Measurements from ENCODE around the gene OTX1. TPM values are rescaled to one million over a fixed set of nuclear protein-coding genes. Genes with fewer than 3 reads are reported as not detected.

The OTX1 gene
- total and polyA plus RNA-seq, 2 of the 8 experiments (the other 6 are each of a cell fraction or from before 2014, with no cell fraction given) = 0.24 to 3.3 TPM

DNA sequence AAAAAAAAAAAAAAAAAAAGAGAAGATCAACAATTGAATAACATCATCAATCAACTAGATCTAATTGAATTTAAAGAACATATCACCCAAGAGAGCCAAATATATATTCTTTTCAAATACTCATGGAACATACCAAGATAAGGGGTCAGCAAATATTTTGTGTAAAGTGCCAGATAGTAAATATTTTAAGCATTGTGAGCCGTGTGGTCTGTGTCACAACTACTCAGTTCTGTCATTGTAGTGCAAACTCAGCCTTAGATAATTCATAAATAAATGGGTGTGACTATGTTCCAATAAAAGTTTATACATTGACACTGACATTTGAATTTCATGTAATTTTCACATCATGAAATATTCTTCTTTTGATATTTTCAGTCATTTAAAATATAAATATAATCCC, 45.9 kb downstream of the OTX1 start:
- no peaks in the 10 kb centered on the region for H3K36me3 ChIP-seq (ENCODE audit: control insufficient read depth in 2 of 4, insufficient read depth in 4 of 4, low read length in 3 of 4)
- H3K4me1 ChIP-seq (replicated peaks in 1 of 4; ENCODE audit: control insufficient read depth in 3 of 4, insufficient read depth in 4 of 4, low read length in 3 of 4) = no peaks in the 10 kb centered on the region
- ChIA-PET CTCF (ENCODE audit: partially characterized antibody) (no interaction called here), POLR2A (ENCODE audit: partially characterized antibody) (no interaction called here)
- no peak overlapping the region for H3K14ac ChIP-seq (ENCODE audit: insufficient read length)
- no peaks in the 10 kb centered on the region for H3K9me3 ChIP-seq (ENCODE audit: insufficient read depth in 2 of 2, low read depth in 1 of 2, low read length in 1 of 2)
- WGBS, 2 experiments (ENCODE audit: extremely low coverage in 1 of 2, insufficient coverage in 1 of 2, insufficient read length in 1 of 2, insufficient replicate concordance in 2 of 2, low coverage in 1 of 2, low lambda C conversion rate in 2 of 2, missing lambda C conversion rate in 1 of 2) = 79% methylated on average over 1 of the region's 1 CpG; no CpG with 5 or more reads in 1 of the 2 experiments
- no peak overlapping the region for H2AK5ac ChIP-seq (ENCODE audit: low read depth, low read length)
- no peak overlapping the region for H3K4me3 ChIP-seq (ENCODE audit: extremely low read depth in 1 of 4, insufficient read depth in 2 of 4, low read depth in 3 of 4, low read length in 4 of 4)
- no peaks in the 10 kb centered on the region for H3K27me3 ChIP-seq (replicated peaks in 1 of 4; ENCODE audit: control insufficient read depth in 3 of 4, extremely low read depth in 1 of 4, insufficient read depth in 3 of 4, low read length in 3 of 4)
- H3K56ac ChIP-seq (replicated peaks; ENCODE audit: insufficient read length, low read depth, low read length) = no peak overlapping the region
- no peak overlapping the region for H4K91ac ChIP-seq (replicated peaks; ENCODE audit: insufficient read length, low read length)
- no peak overlapping the region for H2BK5ac ChIP-seq (ENCODE audit: low read depth, low read length)
- DNase-seq (ENCODE audit: low read depth in 1 of 2, low spot score in 2 of 2) (no peak), FAIRE-seq (no peak)
- no peak overlapping the region for H2BK12ac ChIP-seq (ENCODE audit: low read depth, low read length)
- H3K4me2 ChIP-seq (ENCODE audit: insufficient read depth in 1 of 2, low read depth in 2 of 2, low read length in 2 of 2) = no peak overlapping the region
- H2BK120ac ChIP-seq (replicated peaks; ENCODE audit: low read depth, low read length) = no peak overlapping the region
- H2BK15ac ChIP-seq (ENCODE audit: low read length) = no peak overlapping the region
- H3K79me2 ChIP-seq (ENCODE audit: control insufficient read depth in 1 of 2, insufficient read depth in 2 of 2, low read length in 2 of 2) = no peaks in the 10 kb centered on the region
- no peak overlapping the region for H4K8ac ChIP-seq (ENCODE audit: extremely low read depth, insufficient read depth, low read length)
- no peaks in the 10 kb centered on the region for H3K23me2 ChIP-seq (ENCODE audit: low read depth, low read length)
- no peaks in the 10 kb centered on the region for H4K20me1 ChIP-seq (replicated peaks in 1 of 2; ENCODE audit: control insufficient read depth in 1 of 2, insufficient read depth in 2 of 2, low read length in 2 of 2)
- H3K9ac ChIP-seq (replicated peaks in 1 of 4; ENCODE audit: extremely low read depth in 1 of 4, low read depth in 3 of 4, low read length in 3 of 4) = no peak overlapping the region
- no peak overlapping the region for H4K5ac ChIP-seq (ENCODE audit: insufficient read length, low read depth, low read length)
- H2BK20ac ChIP-seq (ENCODE audit: low read length) = no peak overlapping the region
- no peaks in the 10 kb centered on the region for H3K79me1 ChIP-seq (ENCODE audit: low read depth, low read length)
- H3K18ac ChIP-seq (ENCODE audit: extremely low read depth, low read length) = no peak overlapping the region
- H3K27ac ChIP-seq (ENCODE audit: low read depth, low read length) = no peak overlapping the region
- H2AFZ ChIP-seq (ENCODE audit: low read length) = no peak overlapping the region
- H3K23ac ChIP-seq (ENCODE audit: insufficient read length) = no peak overlapping the region
- no peak overlapping the region for H3K4ac ChIP-seq (replicated peaks; ENCODE audit: insufficient read length, low read depth, low read length)
- TF ChIP-seq CEBPB (IDR thresholded peaks at IDR 0.05; ENCODE audit: low read depth, low read length) (no peak), EGR1 (IDR thresholded peaks at IDR 0.05; ENCODE audit: borderline replicate concordance, low read depth, low read length) (no peak), CREB1 (IDR thresholded peaks at IDR 0.05) (no peak), RXRA (IDR thresholded peaks at IDR 0.05; ENCODE audit: insufficient read depth, low read depth, low read length) (no peak), RAD21 (IDR thresholded peaks at IDR 0.05 in 1 of 2, conservative IDR thresholded peaks at IDR 0.05 in 1 of 2; ENCODE audit: low read depth in 2 of 2, low read length in 2 of 2) (no peak), ASH2L (IDR thresholded peaks at IDR 0.05; ENCODE audit: low read length) (no peak), EZH2 (IDR thresholded peaks at IDR 0.05; ENCODE audit: low read depth, low read length, severe bottlenecking) (no peak), KDM4A (IDR thresholded peaks at IDR 0.05; ENCODE audit: low read depth, low read length, severe bottlenecking) (no peak), KDM1A (IDR thresholded peaks at IDR 0.05; ENCODE audit: borderline replicate concordance, low read length) (no peak)
- TF ChIP-seq, protein P1, sequence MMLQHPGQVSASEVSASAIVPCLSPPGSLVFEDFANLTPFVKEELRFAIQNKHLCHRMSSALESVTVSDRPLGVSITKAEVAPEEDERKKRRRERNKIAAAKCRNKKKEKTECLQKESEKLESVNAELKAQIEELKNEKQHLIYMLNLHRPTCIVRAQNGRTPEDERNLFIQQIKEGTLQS (IDR thresholded peaks at IDR 0.05; ENCODE audit: insufficient read depth, low read depth, low read length) = no peak
- TF ChIP-seq, protein P2, sequence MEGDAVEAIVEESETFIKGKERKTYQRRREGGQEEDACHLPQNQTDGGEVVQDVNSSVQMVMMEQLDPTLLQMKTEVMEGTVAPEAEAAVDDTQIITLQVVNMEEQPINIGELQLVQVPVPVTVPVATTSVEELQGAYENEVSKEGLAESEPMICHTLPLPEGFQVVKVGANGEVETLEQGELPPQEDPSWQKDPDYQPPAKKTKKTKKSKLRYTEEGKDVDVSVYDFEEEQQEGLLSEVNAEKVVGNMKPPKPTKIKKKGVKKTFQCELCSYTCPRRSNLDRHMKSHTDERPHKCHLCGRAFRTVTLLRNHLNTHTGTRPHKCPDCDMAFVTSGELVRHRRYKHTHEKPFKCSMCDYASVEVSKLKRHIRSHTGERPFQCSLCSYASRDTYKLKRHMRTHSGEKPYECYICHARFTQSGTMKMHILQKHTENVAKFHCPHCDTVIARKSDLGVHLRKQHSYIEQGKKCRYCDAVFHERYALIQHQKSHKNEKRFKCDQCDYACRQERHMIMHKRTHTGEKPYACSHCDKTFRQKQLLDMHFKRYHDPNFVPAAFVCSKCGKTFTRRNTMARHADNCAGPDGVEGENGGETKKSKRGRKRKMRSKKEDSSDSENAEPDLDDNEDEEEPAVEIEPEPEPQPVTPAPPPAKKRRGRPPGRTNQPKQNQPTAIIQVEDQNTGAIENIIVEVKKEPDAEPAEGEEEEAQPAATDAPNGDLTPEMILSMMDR (IDR thresholded peaks at IDR 0.05; ENCODE audit: control extremely low read depth in 1 of 3, insufficient read depth in 1 of 3, low read depth in 1 of 3, low read length in 3 of 3) = no peak

All from H1 (cell line).